Colon (tissue), 2 donors: Measurements from ENCODE around the gene STX10.

Source experiments
- FAIRE-seq: peaks from 2 replicates; lab custom pipeline; 2012; peaks lifted over from hg19 to GRCh38; lab: Jason Lieb, UNC
- donor health status: control.
- donor health status: control.

The STX10 gene

DNA sequence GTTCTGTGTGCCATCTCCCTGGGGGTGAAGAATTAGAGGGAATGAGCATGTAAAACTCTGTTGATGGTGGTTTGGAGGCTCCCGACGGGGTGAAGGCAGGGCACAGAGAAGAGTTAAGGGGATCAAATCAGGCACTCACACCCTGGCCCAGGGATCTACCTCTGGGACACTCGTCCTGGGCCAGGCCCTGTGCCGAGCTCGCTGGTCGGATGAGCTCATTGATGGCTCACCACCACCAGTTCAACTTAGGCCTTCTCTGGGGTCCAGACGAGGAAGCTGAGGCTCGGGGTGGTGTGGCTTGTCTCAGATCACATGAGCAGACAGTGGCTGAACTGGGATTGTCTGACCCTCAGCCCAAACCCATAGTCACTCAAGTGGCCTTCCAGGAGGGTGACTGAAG is 30.5 kb downstream of the STX10 start:
- FAIRE-seq = no peak

DNA sequence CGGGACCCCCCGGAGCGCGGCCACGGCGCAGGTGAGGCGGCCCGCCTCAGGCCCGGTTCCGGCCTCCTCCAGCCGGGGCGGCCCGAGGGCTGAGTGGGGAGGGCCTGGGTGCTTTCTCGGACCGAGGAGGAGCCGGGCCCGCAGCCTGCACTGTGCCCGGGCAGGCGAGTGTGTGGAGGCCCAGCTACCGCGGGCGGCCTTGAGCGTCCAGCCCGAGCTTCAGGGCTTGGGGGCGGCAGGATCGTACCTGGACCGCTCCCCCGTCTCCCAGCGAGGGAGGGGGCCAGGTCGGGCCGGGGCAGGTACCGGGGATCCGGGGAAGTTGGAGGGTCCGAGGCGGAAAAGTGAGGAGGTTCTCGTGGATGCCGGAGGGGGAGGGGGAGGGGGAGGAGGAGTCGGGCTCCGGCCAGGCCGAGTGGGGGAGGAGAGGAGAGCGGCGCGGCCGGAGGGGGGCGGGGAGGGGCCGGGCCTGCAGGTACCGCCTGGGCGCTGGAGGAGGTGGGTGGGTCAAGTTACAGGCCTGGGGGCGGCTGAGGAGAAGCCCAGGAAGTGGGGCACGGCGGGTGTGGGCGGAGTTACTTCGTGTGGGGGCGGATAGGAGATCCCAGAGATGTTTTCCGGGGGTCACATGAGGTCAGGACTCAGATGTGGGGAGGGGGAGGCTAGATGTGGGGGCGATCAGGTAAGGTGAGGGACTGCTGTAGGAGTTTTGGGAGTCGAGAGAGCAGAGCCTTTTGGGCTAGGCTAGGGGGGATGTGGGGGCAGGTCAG is 31.6 kb downstream of the STX10 start:
- FAIRE-seq = no peak

DNA sequence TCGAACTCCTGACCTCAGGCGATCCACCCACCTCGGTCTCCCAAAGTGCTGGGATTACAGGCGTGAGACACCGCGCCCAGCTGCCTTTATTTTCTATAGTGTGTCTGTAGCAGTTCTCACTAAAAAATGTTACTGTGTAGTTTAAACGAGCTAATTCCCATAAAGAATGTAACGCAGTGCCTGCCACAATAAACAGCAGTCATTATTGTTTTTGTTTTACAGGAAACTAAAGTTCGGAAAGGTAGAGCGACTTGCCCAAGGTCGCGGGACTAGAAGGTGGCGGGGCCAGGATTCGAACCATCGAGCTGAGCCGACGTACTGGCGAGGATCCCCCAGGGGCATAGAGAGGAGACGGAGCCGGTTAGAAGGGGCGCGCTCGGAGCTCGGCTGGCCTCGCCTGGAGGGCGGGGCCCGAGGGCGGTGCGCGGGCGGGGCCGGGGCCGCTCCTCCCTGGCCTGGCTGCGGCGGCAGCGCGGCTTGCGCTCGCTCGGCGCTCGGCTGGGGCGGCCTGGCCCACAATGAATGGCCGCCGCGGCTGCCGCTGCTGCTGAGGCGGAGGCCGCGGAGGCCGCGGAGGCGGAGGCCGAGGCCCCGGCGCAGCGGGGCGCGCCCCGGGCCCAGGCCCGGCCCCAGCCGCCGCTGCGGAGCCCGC is 32.3 kb downstream of the STX10 start, which contains the start of gene NACC1:
NACC1 (plus strand) TSS at position 493 of the 652 bp plus-strand sequence. CDS start 16,944 bp downstream, outside the sequence.
- FAIRE-seq = no peak

DNA sequence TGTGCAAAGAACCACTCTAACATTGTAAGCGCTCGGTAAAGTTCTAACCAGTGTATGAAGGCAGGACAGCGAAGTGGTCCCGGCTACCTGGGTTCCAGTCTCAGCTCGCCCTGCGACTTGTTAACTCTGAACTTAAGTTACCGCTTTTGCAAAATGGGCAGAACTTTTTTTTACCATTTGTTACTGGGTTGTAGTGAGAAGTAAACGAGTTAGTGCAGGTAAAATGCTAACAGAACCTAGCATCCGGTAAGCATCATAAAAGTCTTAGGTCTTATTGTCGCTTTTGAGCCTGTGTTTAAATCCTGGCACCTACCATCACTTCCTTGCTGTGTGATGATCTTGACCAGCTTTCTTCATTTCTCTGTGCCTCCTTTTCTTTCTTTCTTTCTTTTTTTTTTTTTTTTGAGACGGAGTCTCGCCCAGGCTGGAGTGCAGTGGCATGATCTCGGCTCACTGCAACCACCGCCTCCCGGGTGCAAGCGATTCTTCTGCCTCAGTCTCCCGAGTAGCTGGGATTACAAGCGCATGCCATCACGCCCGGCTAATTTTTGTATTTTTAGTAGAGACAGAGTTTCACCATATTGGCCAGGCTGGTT is 32.9 kb downstream of the STX10 start:
- no peak for FAIRE-seq

DNA sequence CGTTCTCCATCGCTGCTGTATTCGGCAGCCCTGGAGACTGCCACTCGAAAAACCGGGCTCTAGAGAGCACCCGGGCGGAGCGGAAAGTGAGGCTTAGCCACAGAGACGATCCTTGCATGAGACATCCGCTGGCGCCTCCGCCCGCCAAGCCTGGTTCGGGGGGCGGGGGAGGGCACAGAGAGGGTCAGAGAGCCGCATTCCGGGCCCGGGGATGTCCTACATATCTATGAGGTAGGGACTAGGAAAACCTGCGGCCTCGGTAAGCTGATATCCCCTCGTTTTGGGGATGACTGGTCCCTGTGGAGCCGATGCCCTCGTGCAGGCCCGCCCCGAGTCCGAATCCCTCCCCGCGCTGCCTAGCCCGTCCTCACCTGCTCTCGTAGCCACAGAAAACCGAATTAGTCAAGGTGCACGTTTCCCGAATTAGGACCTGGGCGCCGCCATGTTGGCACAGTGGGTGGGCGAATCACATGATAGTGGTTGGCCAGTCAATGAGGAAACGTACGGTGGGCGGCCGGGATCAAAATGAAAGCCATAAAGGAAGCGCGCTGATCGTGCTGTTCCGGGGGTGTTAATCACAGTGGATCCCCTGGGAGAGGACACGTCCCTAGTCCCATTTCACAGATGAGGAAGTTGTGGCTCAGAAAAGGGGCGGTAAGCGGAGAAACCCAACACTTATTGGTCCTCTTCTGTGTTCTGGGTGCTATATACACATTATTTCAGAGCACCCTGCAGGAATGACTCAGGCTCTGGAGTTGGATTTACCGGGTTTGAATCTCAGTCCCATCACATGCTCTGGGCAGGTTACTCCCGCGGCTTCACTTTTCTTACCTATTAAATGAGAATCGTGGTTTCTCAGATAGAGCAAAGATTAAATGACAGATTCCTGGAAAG is 33.6 kb downstream of the STX10 start, which contains the start of gene TRMT1:
TRMT1 (minus strand) TSS at position 459 of the 894 bp plus-strand sequence; CDS start at position 118, 341 bp downstream.
- no peak for FAIRE-seq

DNA sequence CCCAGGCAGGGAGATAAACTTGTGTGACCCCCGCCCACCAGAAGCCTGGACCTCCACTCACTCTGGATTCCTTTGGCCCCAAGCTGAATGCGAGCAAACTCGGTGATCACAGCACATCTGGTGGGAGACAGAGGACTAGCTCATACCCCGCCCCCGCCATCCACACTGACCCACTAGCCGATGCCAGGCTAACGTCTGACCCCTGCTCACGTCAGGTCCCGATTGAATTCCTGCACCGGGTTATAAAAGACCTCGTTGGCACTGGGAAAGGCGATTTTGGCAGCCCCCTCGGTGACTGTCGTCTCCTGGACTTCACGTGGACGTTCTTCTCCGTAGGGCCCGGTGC is 34.3 kb downstream of the STX10 start:
- no peak for FAIRE-seq

DNA sequence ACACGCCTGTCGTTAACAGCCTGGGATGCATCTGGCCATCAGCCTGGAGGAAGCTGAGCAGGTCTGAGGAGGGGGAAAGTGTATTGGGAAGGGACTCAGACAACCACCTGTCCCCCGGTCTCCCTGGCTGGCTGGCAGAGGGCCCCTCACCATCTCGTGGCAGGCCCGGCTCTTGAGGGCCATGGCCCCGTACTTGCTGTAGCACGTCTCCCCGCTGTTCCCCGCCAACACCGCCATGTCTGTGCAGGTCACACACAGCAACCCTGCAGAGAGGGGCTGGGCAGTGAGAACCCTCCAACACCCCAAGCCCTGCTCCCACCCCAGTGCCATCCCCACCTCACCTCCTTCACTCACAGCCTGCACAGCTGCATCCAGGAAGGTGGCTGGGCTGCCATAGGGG is 37.6 kb downstream of the STX10 start:
- FAIRE-seq = no peak

DNA sequence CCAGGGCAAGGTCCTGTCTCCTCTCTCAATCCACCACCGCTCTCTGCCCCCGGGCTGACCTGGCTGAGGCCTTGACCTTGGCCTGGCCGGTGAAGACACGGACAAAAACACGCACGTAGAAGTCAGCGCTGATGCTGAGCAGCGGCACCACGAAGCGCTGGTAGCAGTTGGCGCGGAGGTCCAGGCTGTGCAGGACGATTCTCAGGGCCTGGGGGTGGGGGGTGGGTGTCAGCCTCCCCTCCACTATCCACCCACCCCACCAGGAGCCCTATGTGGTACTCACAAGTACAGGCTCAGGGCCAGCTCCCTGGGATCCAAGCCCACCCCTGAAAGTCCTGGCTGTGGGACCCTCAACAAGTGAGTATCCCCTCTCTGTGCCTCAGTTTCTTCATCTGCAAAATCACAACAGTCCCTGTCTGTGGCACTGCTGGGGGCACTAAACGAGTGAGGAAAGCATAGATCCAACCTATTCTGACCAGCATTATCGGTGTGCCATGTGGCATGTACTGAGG is 40.0 kb downstream of the STX10 start:
- FAIRE-seq = no peak

DNA sequence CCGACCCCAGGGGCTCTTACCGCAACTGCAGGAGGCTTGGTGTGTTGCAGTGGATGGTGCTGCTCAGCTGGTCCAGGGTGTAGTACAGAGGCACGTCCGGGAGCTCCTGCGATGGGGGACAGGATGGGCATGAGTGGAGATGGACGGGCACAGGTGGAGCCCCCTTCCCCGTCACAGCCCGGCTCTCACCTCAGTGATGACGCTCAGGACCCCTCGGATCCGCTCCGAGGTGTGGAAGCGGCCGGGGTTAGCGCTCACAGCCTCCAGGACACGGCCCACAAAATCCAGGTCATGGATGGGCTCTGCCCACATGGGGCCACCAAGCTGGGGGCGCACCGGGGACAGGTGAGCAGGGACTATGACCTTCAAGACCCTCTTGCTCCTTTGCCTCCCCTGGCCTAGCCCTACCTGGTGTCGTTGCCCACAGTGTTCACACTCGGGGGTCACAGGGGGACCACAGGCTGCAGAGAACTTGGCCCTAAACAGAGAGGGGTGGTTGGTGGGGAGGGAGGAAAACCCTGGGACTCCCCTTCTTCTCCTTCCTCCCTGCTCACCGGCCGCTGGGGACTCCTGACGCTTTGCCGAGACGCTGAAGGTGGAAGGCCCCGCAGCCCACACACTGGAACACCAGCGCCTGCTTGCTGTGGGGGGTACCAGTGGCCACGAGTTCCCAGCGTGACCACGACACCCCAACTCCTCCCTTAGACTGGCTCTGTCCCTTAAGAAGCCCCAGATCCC is 40.6 kb downstream of the STX10 start:
- no peak for FAIRE-seq

DNA sequence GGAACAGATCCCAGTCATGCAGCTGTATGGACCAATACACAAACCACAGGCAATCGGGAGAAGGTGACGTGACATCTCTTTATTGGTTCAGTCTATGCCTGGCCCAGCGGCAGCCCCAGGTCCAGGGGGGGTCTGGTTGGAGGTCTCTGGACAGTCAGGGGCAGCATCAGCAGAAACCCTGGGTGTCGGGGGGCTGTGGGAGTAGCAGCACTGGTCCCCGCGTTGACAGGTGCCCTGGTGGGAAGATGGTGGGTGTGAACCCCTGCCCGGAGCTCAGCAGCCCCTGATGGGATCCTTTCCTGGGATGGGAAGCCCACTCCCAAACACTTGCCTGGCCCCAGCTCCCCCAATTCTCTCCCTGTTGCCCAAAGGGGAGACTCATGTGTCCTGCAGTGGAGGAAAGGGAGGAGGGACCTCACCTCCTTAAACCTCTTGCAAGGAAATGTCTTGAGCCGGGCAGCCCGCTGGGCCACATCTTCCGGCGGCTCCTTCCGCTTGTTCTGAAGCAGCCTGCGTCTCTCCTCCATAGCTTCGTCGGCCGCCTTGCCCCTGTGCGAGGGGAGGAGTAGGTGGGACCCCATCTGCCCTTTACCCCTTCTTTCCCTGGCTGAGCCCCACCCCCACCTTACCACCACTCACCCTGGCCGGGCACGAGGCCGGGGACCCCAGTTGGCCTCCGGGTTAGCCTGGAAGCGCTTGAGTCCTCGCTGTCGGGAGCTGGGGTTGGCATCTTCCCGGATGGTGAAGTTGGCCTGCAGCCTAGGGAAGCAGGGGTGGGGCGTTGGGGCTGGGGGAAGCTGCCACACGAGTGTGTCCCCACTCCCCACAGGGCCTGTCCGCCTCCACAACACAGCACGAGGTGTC is 45.1 kb downstream of the STX10 start:
- no peak for FAIRE-seq

DNA sequence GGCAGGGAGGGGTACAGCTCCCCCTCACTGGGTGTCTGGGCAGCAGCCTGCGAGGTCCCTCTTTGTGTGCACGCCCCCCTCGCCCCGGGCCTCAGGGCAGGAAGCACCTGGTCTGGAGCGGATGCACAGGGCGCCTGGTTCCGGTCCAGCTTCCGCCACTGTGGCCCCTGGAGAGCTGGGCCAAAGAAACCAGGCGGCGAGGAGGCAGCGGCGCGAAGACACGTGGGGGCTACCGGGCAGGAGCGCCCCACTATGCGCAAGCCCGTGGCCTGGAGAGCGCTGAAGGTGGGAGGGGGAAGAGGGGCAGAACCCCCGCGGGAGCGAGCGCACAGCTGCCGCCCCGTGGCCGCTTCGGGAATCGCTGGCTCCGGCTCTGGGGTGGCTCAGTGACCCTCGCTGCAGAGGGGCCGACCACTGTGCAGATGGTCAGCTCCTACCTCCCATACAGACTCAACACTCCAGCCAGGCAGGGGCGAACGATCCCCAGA is 45.8 kb downstream of the STX10 start:
- FAIRE-seq = no peak

DNA sequence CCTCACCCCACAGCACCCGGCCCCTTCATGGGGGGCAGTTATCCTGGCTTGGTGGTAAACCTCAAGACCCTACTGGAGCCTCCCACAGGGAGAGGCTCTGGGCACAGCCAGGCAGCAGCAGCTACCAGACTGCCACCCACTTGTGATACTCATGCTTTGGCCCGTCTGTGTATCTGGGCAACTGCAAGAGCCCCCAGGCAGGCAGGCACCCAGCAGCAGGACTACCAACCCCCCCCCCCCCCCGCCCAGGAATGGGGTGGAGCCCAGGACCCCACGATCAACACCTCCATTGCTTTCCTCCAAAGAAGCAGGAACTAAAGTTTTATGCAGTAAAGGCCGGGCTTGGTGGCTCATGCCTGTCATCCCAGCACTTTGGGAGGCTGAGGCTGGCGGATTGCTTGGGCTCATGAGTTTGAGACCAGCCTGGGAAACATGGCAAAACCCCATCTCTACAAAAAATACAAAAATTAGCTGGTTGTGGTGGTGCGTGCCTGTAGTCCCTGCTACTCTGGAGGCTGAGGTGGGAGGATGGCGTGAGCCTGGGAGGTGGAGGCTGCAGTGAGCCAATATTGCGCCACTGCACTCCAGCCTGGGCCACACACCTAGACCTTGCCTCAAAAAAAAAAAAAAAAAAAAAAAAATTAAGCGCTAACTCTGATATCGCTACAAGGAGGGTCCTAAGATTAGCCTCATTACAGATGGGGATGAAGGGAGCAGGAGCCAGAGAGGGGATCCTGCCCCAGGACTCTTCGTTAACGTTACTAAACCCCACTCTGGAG is 46.4 kb downstream of the STX10 start:
- FAIRE-seq = no peak

DNA sequence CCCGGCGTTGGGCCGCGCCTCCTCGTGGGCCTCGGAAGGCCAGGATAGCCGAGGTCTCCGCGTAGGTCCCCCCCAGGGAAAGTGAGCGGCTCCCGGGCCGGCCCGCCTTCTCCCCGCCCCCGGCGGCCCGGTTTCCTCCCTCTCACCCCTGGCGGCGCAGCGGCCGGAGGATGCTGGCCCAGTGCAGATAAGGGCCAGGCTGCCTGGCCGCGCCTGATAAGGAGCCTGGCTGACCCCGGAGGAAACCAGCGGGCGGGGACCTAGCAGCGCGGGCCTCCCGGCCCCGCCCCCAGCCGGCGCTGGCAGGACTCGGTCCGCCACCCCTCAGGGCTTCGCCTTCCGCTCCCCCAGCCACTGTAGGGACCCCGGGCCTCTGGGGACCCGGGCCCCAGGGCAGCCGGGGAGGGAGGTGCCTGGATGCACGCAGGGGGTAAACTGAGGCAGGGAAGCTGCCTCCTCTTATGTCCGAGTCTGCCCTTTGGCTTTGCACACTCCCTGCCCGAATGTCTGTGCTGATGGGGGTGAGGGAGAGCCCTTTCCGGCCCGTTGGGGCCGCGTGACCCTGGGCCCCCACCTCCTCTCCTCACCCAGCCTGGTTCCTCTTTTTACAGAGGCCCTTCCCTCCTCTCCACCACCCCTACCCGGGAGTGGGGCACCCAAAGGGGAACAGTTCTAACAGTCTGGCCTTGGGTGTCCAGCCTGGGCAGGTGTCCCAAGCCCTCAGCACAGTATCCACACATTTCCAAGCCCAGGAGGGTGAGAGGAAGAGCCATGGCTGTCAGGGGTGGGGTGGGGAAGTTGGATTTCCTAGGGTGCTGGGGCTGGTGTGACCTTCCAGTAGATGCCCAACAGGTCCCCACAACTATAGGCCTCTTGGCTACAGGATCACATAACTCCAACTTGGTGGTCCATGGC is 47.3 kb downstream of the STX10 start, which contains the start of gene LYL1:
LYL1 (minus strand) TSS at position 193 of the 915 bp plus-strand sequence. CDS start 1,687 bp downstream, outside the sequence.
- no peak for FAIRE-seq

DNA sequence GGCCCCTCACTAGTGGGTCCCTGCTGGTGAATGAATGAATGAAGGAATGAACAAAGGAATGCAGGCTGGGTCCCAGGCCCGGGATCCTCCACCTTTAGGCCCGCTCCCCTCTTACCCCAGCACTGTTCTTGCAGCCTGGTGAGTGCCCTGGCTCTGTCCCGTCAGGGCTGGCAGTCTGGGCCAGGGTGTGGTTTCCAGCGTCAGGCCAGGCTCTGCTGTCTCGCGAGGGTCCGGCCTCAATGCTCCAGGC is 47.8 kb downstream of the STX10 start:
- no peak for FAIRE-seq

DNA sequence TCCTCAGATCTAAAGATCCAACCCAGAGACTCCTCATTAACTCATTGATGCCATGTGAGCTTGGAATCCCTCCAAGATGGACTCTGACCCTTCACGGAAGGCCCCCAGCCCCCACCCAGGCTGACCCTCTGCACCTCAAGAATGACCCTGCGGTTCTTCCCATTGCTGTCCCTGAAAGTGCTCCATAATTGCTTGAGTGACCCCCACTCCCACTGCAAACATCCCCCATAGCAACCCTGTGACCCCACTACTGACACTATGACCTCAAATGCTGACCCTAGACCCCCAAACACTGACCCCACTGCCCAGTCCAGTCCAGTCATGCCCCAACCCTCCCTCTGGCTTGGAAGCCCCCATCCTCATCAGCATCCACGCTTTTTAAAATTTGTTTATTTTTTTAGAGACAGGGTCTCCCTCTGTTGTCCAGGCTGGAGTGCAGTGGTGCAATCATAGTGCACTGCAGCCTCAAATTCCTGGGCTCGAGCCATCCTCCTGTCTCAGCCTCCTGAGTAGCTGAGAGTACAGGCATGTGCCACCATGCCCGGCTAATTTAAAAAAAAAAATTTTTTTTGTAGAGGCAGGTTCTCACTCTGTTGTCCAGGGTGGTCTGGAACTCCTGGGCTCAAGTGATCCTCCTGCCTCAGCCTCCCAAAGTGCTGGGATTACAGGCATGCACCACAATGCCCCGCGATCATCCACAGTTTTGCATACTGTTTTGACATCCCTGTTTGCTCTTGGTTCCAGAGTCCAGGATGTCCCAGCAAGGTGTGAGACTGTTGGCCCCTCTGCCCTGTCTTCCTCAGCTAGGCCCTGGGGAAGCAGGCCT is 48.4 kb downstream of the STX10 start:
- FAIRE-seq = no peak

DNA sequence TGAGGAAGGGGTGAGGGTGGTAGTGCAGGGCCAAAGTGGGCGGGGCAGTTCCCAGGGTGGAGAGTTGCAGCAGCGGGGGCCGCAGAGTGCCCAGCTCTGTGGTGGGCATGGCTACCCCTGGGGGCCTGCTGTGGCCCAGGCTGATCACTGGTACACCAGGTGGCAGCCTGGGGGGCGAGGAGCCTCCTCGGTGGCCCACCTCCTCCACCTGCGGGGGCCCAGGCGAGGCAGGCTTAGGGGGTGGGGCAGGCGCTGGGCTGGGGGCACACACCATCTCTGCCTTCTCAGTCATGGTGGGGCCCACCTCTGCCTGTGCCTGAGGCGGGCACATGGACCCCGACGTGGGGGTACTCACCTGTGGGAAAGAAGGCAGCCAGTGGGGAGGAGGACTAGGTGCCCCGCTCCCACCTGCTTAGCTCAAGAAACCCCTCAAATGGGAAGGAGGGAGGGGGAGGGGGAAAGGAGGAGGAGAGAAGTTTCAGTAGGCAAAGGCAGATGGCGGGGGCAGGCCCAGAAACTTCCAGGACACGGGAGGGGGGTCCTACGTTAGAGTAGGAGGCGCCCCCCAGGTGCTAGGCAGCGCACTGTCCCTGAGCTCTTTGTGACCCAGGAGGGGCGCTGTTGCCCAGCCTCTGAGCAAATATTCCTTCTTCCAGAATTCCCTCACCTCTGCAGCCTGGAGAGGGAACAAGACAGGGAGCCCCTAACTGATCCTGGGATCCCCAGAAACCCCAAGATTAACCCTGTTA is 49.2 kb downstream of the STX10 start:
- no peak for FAIRE-seq
